Liver (tissue), 9 donors: ENCODE results near the gene SLC5A6. TPM values are rescaled to one million over a fixed set of nuclear protein-coding genes. Genes with fewer than 3 reads are reported as not detected.

Experiments
- DNase-seq: peaks from one replicate; pipeline ENCODE4 v3.0.0-alpha.2; 2017; ENCODE audit warnings: low spot score
- H3K27ac ChIP-seq, 2 donors: one replicate each; pipeline ENCODE4 v1.7.0; 2013; ENCODE audit warnings: inconsistent platforms in 2 of 2, low read length in 2 of 2, control low read depth in 1 of 2, low read depth in 1 of 2, mild to moderate bottlenecking in 1 of 2
- H3K27me3 ChIP-seq, 4 donors: one replicate each; pipeline versions ENCODE4 v1.6.1 to v1.7.0; 2013; ENCODE audit warnings: low read length in 3 of 4, inconsistent platforms in 1 of 4, mild to moderate bottlenecking in 1 of 4, moderate library complexity in 1 of 4; ENCODE audit not compliant: control insufficient read depth in 4 of 4, insufficient read depth in 4 of 4
- H3K36me3 ChIP-seq, 4 donors: one replicate each; pipeline versions ENCODE4 v1.6.1 to v1.7.0; 2013; ENCODE audit warnings: low read length in 3 of 4, mild to moderate bottlenecking in 3 of 4, low read depth in 1 of 4, moderate library complexity in 1 of 4; ENCODE audit not compliant: control insufficient read depth in 4 of 4, insufficient read depth in 3 of 4
- H3K4me1 ChIP-seq, 4 donors: one replicate each; pipeline versions ENCODE4 v1.6.1 to v1.7.0; 2013; ENCODE audit warnings: low read length in 3 of 4, mild to moderate bottlenecking in 3 of 4, moderate library complexity in 1 of 4; ENCODE audit not compliant: control insufficient read depth in 4 of 4, insufficient read depth in 4 of 4
- H3K4me3 ChIP-seq, 3 donors: one replicate each; pipeline versions ENCODE4 v1.6.1 to v1.7.0; 2013; ENCODE audit warnings: low read length in 3 of 3, control low read depth in 1 of 3, low read depth in 1 of 3, mild to moderate bottlenecking in 1 of 3
- H3K9ac ChIP-seq, 2 donors: one replicate each; pipeline ENCODE4 v1.7.0; 2013; ENCODE audit warnings: low read length in 2 of 2, mild to moderate bottlenecking in 2 of 2, moderate library complexity in 2 of 2, control low read depth in 1 of 2, low read depth in 1 of 2
- H3K9me3 ChIP-seq, 4 donors: one replicate each; pipeline versions ENCODE4 v1.6.1 to v1.7.0; 2013; ENCODE audit warnings: low read length in 3 of 4; ENCODE audit not compliant: control insufficient read depth in 4 of 4
- FOXA1 ChIP-seq: IDR thresholded peaks from 2 replicates; pipeline ENCODE4 v1.6.1; 2016; ENCODE audit warnings: antibody characterized with exemption
- GABPA ChIP-seq, 2 donors: IDR thresholded peaks in 1 of 2; conservative IDR thresholded peaks in 1 of 2; 2 replicates each; pipeline ENCODE4 v1.6.1; 2016; ENCODE audit warnings: antibody characterized with exemption in 2 of 2, mild to moderate bottlenecking in 1 of 2, moderate library complexity in 1 of 2
- HNF4A ChIP-seq, 2 donors: conservative IDR thresholded peaks; 2 replicates each; pipeline ENCODE4 v1.6.1; 2016; ENCODE audit warnings: antibody characterized with exemption in 2 of 2, mild to moderate bottlenecking in 2 of 2
- HNF4G ChIP-seq: IDR thresholded peaks from 2 replicates; pipeline ENCODE4 v1.6.1; 2016; ENCODE audit warnings: antibody characterized with exemption
- JUND ChIP-seq, 2 donors: IDR thresholded peaks; 2 replicates each; pipeline ENCODE4 v1.6.1; 2016; ENCODE audit warnings: antibody characterized with exemption in 2 of 2
- RAD21 ChIP-seq, 2 donors: IDR thresholded peaks; 2 replicates each; pipeline ENCODE4 v1.6.1; 2016; ENCODE audit warnings: antibody characterized with exemption in 2 of 2, mild to moderate bottlenecking in 2 of 2
- RXRA ChIP-seq, 2 donors: IDR thresholded peaks; 2 replicates each; pipeline ENCODE4 v1.6.1; 2017 to 2018; ENCODE audit warnings: antibody characterized with exemption in 2 of 2, mild to moderate bottlenecking in 1 of 2
- SP1 ChIP-seq: IDR thresholded peaks from 2 replicates; pipeline ENCODE4 v1.6.1; 2018; ENCODE audit warnings: antibody characterized with exemption, mild to moderate bottlenecking
- TAF1 ChIP-seq: conservative IDR thresholded peaks from 2 replicates; pipeline ENCODE4 v1.6.1; 2016; ENCODE audit warnings: antibody characterized with exemption, mild to moderate bottlenecking
- ZBTB33 ChIP-seq: IDR thresholded peaks from 2 replicates; pipeline ENCODE4 v1.6.1; 2016; ENCODE audit warnings: antibody characterized with exemption
- WGBS: extraction: QIAGEN DNeasy Blood & Tissue Kit; methylation state at CpG from one replicate; pipeline ENCODE4 v1.1.7; 2013; 5-methylcytosine and 5-hydroxymethylcytosine counted together
- polyA plus RNA-seq, 2 donors: library from polyadenylated mRNA; stranded (reverse) in 1 of 2; unstranded in 1 of 2; fragments of 200-250 nt in 1 of 2; fragments of >200 nt in 1 of 2; fragmentation: Nextera tagmentation in 1 of 2; extraction: Ambion mirVana in 1 of 2; gene quantifications; one replicate each; pipeline versions ENCODE4 v1.2.1 to v1.2.3, GENCODE V29; 2013 to 2015
- total RNA-seq, 2 donors: library from RNA; depleted of rRNA; stranded (reverse); fragments of >200 nt; gene quantifications; one replicate each; pipeline ENCODE4 v1.2.3, GENCODE V29; 2014
- TF ChIP-seq, protein P1 (sequence below): fragments of 150-350 bp; IDR thresholded peaks from 2 replicates; pipeline ENCODE4 v1.5.1; 2017; ENCODE audit warnings: improper control_type of control experiment, low read depth, low read length; ENCODE audit not compliant: missing input control
- TF ChIP-seq, protein P2 (sequence below): IDR thresholded peaks from 2 replicates; pipeline ENCODE4 v1.6.1; 2016; ENCODE audit warnings: antibody characterized with exemption, mild to moderate bottlenecking
- TF ChIP-seq, protein P3 (sequence below): IDR thresholded peaks from 2 replicates; pipeline ENCODE4 v1.6.1; 2016; ENCODE audit warnings: antibody characterized with exemption
- donor health status: healthy.
- donor health status: healthy.
- donor health status: healthy.
- donor health status: healthy.
- donor health status: healthy.

The SLC5A6 gene
- total and polyA plus RNA-seq, 4 donors: 12.5 to 217 (median 73.0) TPM

DNA sequence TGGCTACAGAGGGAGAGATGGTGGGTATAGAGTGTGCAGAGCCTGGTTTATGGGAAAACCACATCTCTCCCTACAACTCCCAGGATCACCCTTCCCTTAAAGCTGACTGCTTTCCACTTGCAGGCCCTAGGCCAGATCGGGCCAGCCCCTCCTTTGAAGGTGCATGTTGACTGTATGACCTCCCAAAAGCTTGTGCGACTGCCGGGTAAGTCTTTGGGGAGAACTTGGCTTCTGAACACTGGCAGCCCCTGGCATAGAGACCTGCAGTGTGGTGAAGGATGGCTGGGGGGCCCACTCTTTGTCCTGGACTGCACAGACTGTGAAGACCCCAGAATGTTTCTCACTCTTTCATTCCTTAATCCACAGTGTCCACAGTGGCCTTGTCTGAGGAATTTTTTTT, 24.6 kb upstream of the SLC5A6 start:
- Histone ChIP-seq H3K27me3 (no peaks in the 10 kb centered on the region), H3K36me3 (peaks cover 24 to 97% (median 82%) of the 10 kb centered on the region in 4 donors), H3K9ac (no peak overlapping the region), H3K4me3 (no peak overlapping the region), H3K4me1 (no peaks in the 10 kb centered on the region), H3K9me3 (no peaks in the 10 kb centered on the region), H3K27ac (no peak overlapping the region)
- TF ChIP-seq GABPA (IDR thresholded peaks at IDR 0.05 in 1 of 2, conservative IDR thresholded peaks at IDR 0.05 in 1 of 2): no peak
- TF ChIP-seq ZBTB33: no peak
- TF ChIP-seq SP1: no peak
- TF ChIP-seq RAD21 (IDR thresholded peaks at IDR 0.05): no peak
- TF ChIP-seq, protein P1, sequence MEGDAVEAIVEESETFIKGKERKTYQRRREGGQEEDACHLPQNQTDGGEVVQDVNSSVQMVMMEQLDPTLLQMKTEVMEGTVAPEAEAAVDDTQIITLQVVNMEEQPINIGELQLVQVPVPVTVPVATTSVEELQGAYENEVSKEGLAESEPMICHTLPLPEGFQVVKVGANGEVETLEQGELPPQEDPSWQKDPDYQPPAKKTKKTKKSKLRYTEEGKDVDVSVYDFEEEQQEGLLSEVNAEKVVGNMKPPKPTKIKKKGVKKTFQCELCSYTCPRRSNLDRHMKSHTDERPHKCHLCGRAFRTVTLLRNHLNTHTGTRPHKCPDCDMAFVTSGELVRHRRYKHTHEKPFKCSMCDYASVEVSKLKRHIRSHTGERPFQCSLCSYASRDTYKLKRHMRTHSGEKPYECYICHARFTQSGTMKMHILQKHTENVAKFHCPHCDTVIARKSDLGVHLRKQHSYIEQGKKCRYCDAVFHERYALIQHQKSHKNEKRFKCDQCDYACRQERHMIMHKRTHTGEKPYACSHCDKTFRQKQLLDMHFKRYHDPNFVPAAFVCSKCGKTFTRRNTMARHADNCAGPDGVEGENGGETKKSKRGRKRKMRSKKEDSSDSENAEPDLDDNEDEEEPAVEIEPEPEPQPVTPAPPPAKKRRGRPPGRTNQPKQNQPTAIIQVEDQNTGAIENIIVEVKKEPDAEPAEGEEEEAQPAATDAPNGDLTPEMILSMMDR: no peak
- no peak for TF ChIP-seq FOXA1
- TF ChIP-seq JUND (IDR thresholded peaks at IDR 0.05): no peak
- TF ChIP-seq RXRA (IDR thresholded peaks at IDR 0.05): no peak
- TF ChIP-seq, protein P2, sequence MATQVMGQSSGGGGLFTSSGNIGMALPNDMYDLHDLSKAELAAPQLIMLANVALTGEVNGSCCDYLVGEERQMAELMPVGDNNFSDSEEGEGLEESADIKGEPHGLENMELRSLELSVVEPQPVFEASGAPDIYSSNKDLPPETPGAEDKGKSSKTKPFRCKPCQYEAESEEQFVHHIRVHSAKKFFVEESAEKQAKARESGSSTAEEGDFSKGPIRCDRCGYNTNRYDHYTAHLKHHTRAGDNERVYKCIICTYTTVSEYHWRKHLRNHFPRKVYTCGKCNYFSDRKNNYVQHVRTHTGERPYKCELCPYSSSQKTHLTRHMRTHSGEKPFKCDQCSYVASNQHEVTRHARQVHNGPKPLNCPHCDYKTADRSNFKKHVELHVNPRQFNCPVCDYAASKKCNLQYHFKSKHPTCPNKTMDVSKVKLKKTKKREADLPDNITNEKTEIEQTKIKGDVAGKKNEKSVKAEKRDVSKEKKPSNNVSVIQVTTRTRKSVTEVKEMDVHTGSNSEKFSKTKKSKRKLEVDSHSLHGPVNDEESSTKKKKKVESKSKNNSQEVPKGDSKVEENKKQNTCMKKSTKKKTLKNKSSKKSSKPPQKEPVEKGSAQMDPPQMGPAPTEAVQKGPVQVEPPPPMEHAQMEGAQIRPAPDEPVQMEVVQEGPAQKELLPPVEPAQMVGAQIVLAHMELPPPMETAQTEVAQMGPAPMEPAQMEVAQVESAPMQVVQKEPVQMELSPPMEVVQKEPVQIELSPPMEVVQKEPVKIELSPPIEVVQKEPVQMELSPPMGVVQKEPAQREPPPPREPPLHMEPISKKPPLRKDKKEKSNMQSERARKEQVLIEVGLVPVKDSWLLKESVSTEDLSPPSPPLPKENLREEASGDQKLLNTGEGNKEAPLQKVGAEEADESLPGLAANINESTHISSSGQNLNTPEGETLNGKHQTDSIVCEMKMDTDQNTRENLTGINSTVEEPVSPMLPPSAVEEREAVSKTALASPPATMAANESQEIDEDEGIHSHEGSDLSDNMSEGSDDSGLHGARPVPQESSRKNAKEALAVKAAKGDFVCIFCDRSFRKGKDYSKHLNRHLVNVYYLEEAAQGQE: no peak
- no peak for TF ChIP-seq HNF4G
- no peak for TF ChIP-seq TAF1
- TF ChIP-seq HNF4A (conservative IDR thresholded peaks at IDR 0.05): no peak
- WGBS: 94% methylated on average over 3 of the region's 3 CpGs
- DNase-seq: no peak

DNA sequence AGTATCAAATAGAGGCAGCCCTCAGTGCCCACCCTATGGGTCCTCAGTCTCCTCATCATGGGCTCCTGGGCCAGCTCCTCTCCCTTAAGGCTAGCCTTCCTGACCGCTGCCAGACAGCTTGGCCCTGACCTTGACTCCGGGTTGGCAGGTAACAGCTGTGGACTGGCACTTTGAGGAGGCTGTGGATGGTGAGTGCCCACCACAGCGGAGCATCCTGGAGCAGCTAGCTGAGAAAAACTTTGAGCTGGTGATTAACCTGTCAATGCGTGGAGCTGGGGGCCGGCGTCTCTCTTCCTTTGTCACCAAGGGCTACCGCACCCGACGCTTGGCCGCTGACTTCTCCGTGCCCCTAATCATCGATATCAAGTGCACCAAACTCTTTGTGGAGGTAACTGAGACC, 24.1 kb upstream of the SLC5A6 start:
- H3K9me3 ChIP-seq: no peaks in the 10 kb centered on the region
- TF ChIP-seq, protein P3, sequence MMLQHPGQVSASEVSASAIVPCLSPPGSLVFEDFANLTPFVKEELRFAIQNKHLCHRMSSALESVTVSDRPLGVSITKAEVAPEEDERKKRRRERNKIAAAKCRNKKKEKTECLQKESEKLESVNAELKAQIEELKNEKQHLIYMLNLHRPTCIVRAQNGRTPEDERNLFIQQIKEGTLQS: no peak
- TF ChIP-seq SP1 (no peak), RAD21 (IDR thresholded peaks at IDR 0.05) (no peak), HNF4A (conservative IDR thresholded peaks at IDR 0.05) (no peak)
- TF ChIP-seq, protein P1: no peak
- H3K36me3 ChIP-seq: peaks cover 21 to 97% (median 83%) of the 10 kb centered on the region in 4 donors
- WGBS: 97% methylated on average over 12 of the region's 12 CpGs
- H3K4me3 ChIP-seq: no peak overlapping the region
- H3K27me3 ChIP-seq: no peaks in the 10 kb centered on the region
- DNase-seq: no peak
- H3K4me1 ChIP-seq: no peaks in the 10 kb centered on the region
- H3K27ac ChIP-seq: no peak overlapping the region
- H3K9ac ChIP-seq: no peak overlapping the region
